Astrocyte (in vitro differentiated cells and primary cell): ENCODE measurements around the gene MYO6. TPM values are rescaled to one million over a fixed set of nuclear protein-coding genes. Genes with fewer than 3 reads are reported as not detected.

ENCODE experiments used
- DNase-seq: peaks from one replicate; pipeline ENCODE4 v3.0.0-alpha.2; 2010; ENCODE audit warnings: low read depth
- FAIRE-seq: peaks from 2 replicates; lab custom pipeline; 2011; peaks lifted over from hg19 to GRCh38; lab: Jason Lieb, UNC
- H2AFZ ChIP-seq: 2 replicates; pipeline ENCODE4 v1.6.0; 2012; ENCODE audit warnings: low read depth, low read length, inconsistent platforms
- H3K27ac ChIP-seq: 2 replicates; pipeline ENCODE4 v1.5.1; 2011; ENCODE audit warnings: low read depth, low read length, inconsistent platforms
- H3K27me3 ChIP-seq: 2 replicates; pipeline ENCODE4 v1.6.0; 2011; ENCODE audit warnings: low read length, inconsistent platforms; ENCODE audit not compliant: insufficient read depth
- H3K36me3 ChIP-seq: 2 replicates; pipeline ENCODE4 v1.5.1; 2011; ENCODE audit warnings: low read length, inconsistent platforms; ENCODE audit not compliant: insufficient read depth
- H3K4me1 ChIP-seq: 2 replicates; pipeline ENCODE4 v1.5.1; 2011; ENCODE audit warnings: low read length, inconsistent platforms; ENCODE audit not compliant: insufficient read depth
- H3K4me2 ChIP-seq: 2 replicates; pipeline ENCODE4 v1.6.0; 2012; ENCODE audit warnings: low read length, inconsistent platforms
- H3K4me3 ChIP-seq: 2 replicates; pipeline ENCODE4 v1.5.1; 2011; ENCODE audit warnings: low read depth, mild to moderate bottlenecking, low read length, inconsistent platforms; ENCODE audit not compliant: insufficient read depth
- H3K79me2 ChIP-seq: 2 replicates; pipeline ENCODE4 v1.6.0; 2012; ENCODE audit warnings: mild to moderate bottlenecking, low read length, inconsistent platforms; ENCODE audit not compliant: insufficient read depth
- H3K9ac ChIP-seq: 2 replicates; pipeline ENCODE4 v1.6.0; 2012; ENCODE audit warnings: mild to moderate bottlenecking, low read length, inconsistent platforms
- H3K9me3 ChIP-seq: 2 replicates; pipeline ENCODE4 v1.5.1; 2012; ENCODE audit warnings: low read depth, mild to moderate bottlenecking, low read length, inconsistent platforms; ENCODE audit not compliant: insufficient read depth
- H4K20me1 ChIP-seq: 2 replicates; pipeline ENCODE4 v1.6.0; 2012; ENCODE audit warnings: low read length, inconsistent platforms; ENCODE audit not compliant: insufficient read depth
- H3K27ac Mint-ChIP-seq: one replicate; pipeline ENCODE4 v1.8.0; 2021; ENCODE audit warnings: mild to moderate bottlenecking, mixed read lengths; ENCODE audit not compliant: unreplicated experiment
- H3K27me3 Mint-ChIP-seq: one replicate; pipeline ENCODE4 v1.8.0; 2021; ENCODE audit warnings: low read depth, mixed read lengths; ENCODE audit not compliant: unreplicated experiment
- H3K36me3 Mint-ChIP-seq: one replicate; pipeline ENCODE4 v1.8.0; 2021; ENCODE audit warnings: low read depth, mixed read lengths; ENCODE audit not compliant: unreplicated experiment
- H3K4me1 Mint-ChIP-seq: one replicate; pipeline ENCODE4 v1.8.0; 2021; ENCODE audit warnings: low read depth, mixed read lengths; ENCODE audit not compliant: unreplicated experiment
- H3K4me3 Mint-ChIP-seq: one replicate; pipeline ENCODE4 v1.8.0; 2021; ENCODE audit warnings: mild to moderate bottlenecking, moderate library complexity, mixed read lengths; ENCODE audit not compliant: unreplicated experiment
- H3K9me3 Mint-ChIP-seq: one replicate; pipeline ENCODE4 v1.8.0; 2021; ENCODE audit warnings: mild to moderate bottlenecking, mixed read lengths; ENCODE audit not compliant: unreplicated experiment
- EZH2 ChIP-seq: IDR thresholded peaks from 2 replicates; pipeline ENCODE4 v1.6.1; 2012; ENCODE audit warnings: mild to moderate bottlenecking, low read length, inconsistent platforms; ENCODE audit not compliant: insufficient read depth
- total RNA-seq: library from RNA; stranded (reverse); gene quantifications from 2 replicates; pipeline ENCODE4 v1.2.1, GENCODE V29; 2021
- TF ChIP-seq, protein P1 (sequence below): IDR thresholded peaks from 2 replicates; pipeline ENCODE4 v1.5.1; 2011; ENCODE audit warnings: low read depth, mild to moderate bottlenecking, inconsistent platforms, low read length, moderate library complexity; ENCODE audit not compliant: insufficient read depth

The MYO6 gene
- total RNA-seq, 1 donor from 2014 or later, result 33.1 TPM

DNA sequence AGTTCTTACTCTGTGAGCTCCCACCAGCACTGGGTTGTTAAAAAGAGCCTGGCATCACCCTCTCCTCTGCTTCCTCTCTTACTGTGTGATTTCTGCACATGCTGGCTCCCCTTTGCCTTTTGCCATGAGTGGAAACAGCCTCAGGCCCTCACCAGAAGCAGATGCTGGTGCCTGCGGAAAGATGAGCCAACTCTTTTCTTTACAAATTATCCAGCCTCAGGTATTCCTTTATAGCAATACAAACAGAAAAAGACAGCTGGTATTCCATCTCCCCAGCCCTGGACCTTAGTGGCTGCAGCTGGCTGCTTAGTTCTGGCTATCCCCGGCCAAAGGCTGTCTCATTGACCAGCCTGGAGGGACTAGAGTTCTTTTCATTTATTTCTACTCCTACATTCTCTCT, 194.3 kb downstream of the MYO6 start:
- Mint-ChIP-seq H3K27me3 (peaks cover 13% of the 10 kb centered on the region), H3K4me1 (no peaks in the 10 kb centered on the region), H3K27ac (no peak overlapping the region), H3K9me3 (no peaks in the 10 kb centered on the region), H3K36me3 (no peaks in the 10 kb centered on the region), H3K4me3 (no peak overlapping the region)
- no peaks in the 10 kb centered on the region for H3K79me2 ChIP-seq
- no peaks in the 10 kb centered on the region for H3K36me3 ChIP-seq
- FAIRE-seq (no peak), DNase-seq (no peak)
- H3K4me2 ChIP-seq, result no peak overlapping the region
- TF ChIP-seq, protein P1, sequence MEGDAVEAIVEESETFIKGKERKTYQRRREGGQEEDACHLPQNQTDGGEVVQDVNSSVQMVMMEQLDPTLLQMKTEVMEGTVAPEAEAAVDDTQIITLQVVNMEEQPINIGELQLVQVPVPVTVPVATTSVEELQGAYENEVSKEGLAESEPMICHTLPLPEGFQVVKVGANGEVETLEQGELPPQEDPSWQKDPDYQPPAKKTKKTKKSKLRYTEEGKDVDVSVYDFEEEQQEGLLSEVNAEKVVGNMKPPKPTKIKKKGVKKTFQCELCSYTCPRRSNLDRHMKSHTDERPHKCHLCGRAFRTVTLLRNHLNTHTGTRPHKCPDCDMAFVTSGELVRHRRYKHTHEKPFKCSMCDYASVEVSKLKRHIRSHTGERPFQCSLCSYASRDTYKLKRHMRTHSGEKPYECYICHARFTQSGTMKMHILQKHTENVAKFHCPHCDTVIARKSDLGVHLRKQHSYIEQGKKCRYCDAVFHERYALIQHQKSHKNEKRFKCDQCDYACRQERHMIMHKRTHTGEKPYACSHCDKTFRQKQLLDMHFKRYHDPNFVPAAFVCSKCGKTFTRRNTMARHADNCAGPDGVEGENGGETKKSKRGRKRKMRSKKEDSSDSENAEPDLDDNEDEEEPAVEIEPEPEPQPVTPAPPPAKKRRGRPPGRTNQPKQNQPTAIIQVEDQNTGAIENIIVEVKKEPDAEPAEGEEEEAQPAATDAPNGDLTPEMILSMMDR, result no peak
- TF ChIP-seq EZH2, result no peak
- H3K4me3 ChIP-seq, result no peak overlapping the region
- H4K20me1 ChIP-seq, result no peaks in the 10 kb centered on the region
- no peaks in the 10 kb centered on the region for H3K4me1 ChIP-seq
- no peak overlapping the region for H3K9ac ChIP-seq
- H3K27me3 ChIP-seq, result no peaks in the 10 kb centered on the region
- no peaks in the 10 kb centered on the region for H3K9me3 ChIP-seq
- H3K27ac ChIP-seq, result no peak overlapping the region
- H2AFZ ChIP-seq, result no peak overlapping the region

DNA sequence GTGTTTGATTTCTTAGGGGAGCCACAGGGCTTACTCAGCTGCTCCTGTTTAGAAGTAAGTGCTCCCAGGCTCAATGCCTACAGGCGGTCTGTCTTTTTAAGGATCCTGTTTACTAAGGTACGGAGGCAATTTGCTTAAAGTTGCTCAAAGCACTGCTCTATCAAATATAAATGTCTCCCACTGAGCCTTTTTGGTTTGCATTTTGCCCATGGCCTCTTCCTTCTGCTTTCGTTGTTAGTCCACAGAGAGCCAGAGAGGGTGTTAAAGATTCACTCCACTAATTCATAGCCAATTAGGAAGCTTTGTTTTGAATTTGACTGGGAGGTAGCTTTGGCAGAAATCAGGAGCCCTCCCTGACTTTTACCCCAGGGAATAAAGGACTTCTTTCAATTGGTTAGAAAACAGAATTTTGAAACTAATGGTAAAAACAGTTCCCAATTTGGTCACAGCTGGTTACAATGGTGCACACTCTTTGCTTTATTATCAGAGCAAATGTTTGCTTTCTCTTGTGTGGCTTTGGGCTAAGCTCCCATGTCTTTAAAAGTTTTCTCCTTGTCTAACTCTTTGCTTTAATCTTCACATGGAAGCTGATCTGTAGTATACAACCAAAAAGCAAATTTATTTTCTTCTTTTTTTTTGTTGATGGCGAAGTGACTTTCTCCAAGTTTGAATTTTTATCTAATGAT, 197.2 kb downstream of the MYO6 start:
- no peaks in the 10 kb centered on the region for H4K20me1 ChIP-seq
- FAIRE-seq (no peak), DNase-seq (no peak)
- H3K27me3 Mint-ChIP-seq, result peaks cover 13% of the 10 kb centered on the region
- H3K27ac Mint-ChIP-seq, result no peak overlapping the region
- no peak overlapping the region for H3K27ac ChIP-seq
- H3K36me3 ChIP-seq, result no peaks in the 10 kb centered on the region
- H3K4me3 Mint-ChIP-seq, result no peak overlapping the region
- H3K27me3 ChIP-seq, result no peaks in the 10 kb centered on the region
- H3K4me1 ChIP-seq, result no peaks in the 10 kb centered on the region
- peaks cover 8% of the 10 kb centered on the region for H3K4me1 Mint-ChIP-seq
- TF ChIP-seq, protein P1, result no peak
- no peak for TF ChIP-seq EZH2
- no peak overlapping the region for H3K4me2 ChIP-seq
- H3K9me3 Mint-ChIP-seq, result peaks cover 2% of the 10 kb centered on the region
- H3K9me3 ChIP-seq, result no peaks in the 10 kb centered on the region
- no peak overlapping the region for H2AFZ ChIP-seq
- H3K4me3 ChIP-seq, result no peak overlapping the region
- no peaks in the 10 kb centered on the region for H3K79me2 ChIP-seq
- H3K36me3 Mint-ChIP-seq, result no peaks in the 10 kb centered on the region
- no peak overlapping the region for H3K9ac ChIP-seq

DNA sequence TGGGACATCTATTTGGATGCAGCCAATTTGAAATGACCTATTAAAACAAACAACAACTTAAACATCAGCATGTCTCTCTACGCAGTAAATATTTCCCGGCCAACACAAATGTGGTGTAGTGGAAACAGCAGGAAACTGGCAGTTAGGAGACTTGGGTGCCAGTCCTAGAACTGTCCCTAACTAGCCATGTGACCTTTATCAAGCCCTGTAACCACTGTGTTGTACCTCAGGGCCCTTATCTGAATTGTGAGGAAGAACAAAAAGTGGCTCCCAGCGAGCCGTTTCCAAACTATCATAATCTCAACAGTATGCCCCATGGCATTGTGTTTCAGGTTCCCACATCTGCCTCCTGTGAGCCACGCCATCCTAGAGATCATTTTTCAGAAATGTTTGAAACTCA, 198.9 kb downstream of the MYO6 start:
- no peak for TF ChIP-seq EZH2
- TF ChIP-seq, protein P1, result no peak
- H3K9me3 Mint-ChIP-seq, result peaks cover 2% of the 10 kb centered on the region
- H4K20me1 ChIP-seq, result no peaks in the 10 kb centered on the region
- no peaks in the 10 kb centered on the region for H3K36me3 ChIP-seq
- H3K36me3 Mint-ChIP-seq, result no peaks in the 10 kb centered on the region
- no peaks in the 10 kb centered on the region for H3K9me3 ChIP-seq
- FAIRE-seq, result no peak
- H3K4me2 ChIP-seq, result no peak overlapping the region
- no peaks in the 10 kb centered on the region for H3K79me2 ChIP-seq
- no peak overlapping the region for H3K9ac ChIP-seq
- H3K27me3 Mint-ChIP-seq, result peaks cover 13% of the 10 kb centered on the region
- DNase-seq, result no peak
- no peak overlapping the region for H3K4me3 Mint-ChIP-seq
- no peak overlapping the region for H3K27ac ChIP-seq
- no peak overlapping the region for H3K27ac Mint-ChIP-seq
- no peaks in the 10 kb centered on the region for H3K4me1 ChIP-seq
- peaks cover 8% of the 10 kb centered on the region for H3K4me1 Mint-ChIP-seq
- no peak overlapping the region for H3K4me3 ChIP-seq
- H2AFZ ChIP-seq, result no peak overlapping the region
- no peaks in the 10 kb centered on the region for H3K27me3 ChIP-seq
